Caki2 (cell line): ENCODE results near the gene GSTM2. TPM values are rescaled to one million over a fixed set of nuclear protein-coding genes. Genes with fewer than 3 reads are reported as not detected.
"Not testable (repeated sequence)": the region's sequence is repeated elsewhere in the genome, so short reads cannot be mapped to it uniquely, and the experiment has no call there.

ENCODE experiments used
- DNase-seq: peaks from one replicate; pipeline ENCODE4 v3.0.0-alpha.2; 2015; ENCODE audit warnings: low read depth
- in situ Hi-C: cut with HindIII; loops from 2 replicates; pipeline ENCODE4 v1.10.0; 2016; ENCODE audit warnings: low sequenced_read_pairs, low pct_unique_long_range_greater_than_20kb, mixed read lengths
- total RNA-seq: library from RNA; depleted of rRNA; stranded (reverse); fragments of >200 nt; shearing (Covaris generic); gene quantifications from 2 replicates; pipeline ENCODE4 v1.2.3, GENCODE V29; 2014; ENCODE audit warnings: low replicate concordance

The GSTM2 gene
- total RNA-seq, 1 experiment from 2014 or later = 0.61 TPM

DNA sequence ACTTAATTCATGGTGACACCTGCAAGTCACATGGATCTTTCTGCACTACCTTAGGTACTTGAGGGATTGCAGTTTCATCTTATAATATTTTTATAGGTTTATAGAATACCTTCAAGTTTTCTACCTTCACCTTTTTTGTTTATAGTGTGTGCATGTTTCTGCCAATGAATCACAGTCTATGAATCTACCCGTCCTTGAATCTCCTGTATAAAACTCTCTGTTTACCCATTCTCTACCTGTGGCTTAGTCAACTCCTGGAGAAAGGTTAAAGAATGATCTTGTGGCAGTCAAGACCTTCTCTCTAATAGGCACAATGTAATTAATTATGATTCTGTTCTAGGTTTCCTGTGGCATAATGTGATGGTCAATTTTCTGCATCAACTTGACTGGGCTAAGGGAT lies 3.2 kb upstream of the GSTM2 start:
- in situ Hi-C loops = no loop called here
- DNase-seq = no peak

DNA sequence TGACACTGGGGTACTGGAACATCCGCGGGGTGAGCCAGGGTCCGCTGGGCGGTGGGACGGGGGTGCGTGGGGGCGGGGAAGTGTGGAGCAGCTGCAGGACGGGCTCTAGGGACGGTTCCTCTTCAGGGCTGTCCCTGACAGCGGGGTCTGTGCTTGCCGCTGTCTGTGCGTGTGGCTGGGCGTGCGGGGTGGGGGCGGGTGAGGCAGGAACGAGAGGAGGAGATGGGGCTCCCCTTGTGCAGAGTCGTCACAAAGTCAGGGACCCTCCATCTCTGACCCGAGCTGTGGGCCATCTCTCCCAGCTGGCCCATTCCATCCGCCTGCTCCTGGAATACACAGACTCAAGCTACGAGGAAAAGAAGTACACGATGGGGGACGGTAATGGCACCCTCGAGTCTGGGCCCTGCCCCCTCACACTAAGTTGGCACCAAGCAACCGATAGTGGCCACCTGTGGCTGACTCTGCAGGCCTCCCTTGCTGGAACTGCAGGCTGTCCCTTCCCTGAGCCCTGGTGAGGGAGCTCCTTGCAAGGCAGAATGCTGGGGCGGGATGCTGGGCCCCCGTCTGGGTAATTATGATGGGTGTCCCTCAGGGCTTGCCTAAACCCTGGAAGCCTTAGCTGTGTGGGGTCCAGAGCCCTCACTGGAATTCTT lies 392 bp downstream of the GSTM2 start:
- in situ Hi-C loops = no loop called here
- no peak for DNase-seq

- no peak for DNase-seq
- in situ Hi-C loops = no loop called here
Measured at GRCh38 chr1:109669246-109669948, 1.5 kb downstream of the GSTM2 start.

DNA sequence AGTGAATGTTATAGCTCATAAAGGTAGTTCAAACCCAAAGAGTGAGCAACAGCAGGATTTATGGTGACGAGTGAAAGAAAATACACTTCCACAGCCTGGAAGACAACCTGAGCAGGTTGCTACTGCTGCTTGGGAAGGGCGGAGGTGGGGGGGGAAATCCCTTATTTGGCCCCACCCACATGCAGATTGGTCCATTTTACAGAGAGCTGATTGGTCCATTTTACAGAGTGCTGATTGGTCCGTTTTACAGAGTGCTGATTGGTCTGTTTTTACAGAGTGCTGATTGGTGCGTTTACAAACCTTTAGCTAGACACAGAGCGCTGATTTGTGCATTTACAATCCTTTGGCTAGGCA lies 2.1 kb downstream of the GSTM2 start:
- in situ Hi-C loops = not testable (repeated sequence)

GRCh38 chr1:109671067-109671466 lies 3.2 kb downstream of the GSTM2 start:
- no peak for DNase-seq

More for the DNA sequence above, 2.1 kb downstream of the GSTM2 start:
- not testable (repeated sequence) for DNase-seq

DNA sequence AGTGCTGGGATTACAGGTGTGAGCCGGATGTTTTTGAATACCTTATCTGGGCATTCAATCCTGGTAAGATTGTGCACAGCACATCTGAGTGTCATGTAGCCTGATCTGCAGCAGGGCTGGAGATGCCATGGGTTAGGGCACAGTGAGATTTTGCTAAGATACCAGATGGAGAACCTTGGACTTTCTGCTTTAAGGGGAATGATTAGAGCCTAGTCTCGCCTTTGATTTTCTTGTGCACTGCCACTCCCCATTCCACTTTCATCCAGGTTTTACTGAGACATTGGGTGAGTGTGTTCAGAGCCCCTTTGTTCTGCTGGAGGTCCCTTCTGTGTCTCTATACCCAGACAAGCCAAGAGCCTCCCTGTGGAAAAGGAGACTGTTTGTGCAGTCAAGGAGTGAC lies 6.0 kb downstream of the GSTM2 start:
- DNase-seq, in situ Hi-C loops: not testable (repeated sequence)

More at GRCh38 chr1:109671067-109671466, 3.2 kb downstream of the GSTM2 start:
- in situ Hi-C loops = no loop called here

DNA sequence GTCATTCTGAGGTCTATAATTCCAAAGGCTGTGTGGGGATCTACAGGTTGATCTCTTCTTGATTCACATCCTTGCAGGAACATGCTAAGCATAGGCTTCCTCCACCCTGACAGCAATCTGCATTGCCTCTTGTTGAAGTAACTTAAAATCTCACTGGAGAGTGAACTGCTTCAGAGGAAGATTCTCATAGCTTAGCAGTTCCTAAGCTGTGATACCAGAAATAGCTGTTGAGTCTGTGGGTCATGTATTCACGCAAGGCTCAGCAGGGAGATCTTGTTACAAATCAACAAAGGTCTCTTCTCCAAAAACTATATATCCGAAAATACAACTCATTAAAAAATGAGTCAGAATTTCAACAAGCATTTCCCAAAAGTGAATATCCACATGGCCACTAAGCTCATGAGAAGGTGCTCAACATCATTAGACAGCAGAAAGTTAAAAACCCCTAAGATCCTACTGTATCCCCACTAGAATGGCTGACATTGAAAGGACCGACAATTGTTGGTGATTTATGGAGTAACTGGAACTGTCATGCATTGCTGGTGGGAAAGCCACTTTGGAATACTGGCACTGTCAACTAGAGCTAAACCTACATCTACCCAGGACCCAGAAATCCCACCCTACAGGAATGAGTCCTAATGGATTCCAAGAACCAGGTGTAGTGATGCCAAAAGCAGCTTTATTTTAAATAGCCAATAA lies 9.0 kb downstream of the GSTM2 start:
- DNase-seq, in situ Hi-C loops: not testable (repeated sequence)

DNA sequence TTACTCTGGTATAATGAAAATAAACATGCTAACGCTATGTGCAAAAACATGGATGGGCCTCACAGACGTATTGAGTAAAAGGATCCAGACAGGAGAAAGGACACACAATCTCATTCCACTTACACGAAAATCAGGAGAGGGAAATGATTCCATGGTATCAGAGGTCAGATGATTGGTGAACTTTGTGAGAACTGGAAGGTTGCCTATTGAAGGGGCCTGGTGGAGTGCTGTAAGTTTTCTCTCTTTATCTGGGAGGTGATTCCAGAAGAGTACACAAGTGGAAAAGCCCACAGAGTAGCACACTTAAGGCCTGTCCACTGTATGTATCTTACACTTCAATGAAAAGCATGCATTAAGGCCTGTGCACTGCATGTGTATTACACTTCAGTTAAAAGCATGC lies 9.6 kb downstream of the GSTM2 start:
- in situ Hi-C loops = no loop called here
- no peak for DNase-seq

- in situ Hi-C loops, DNase-seq: not testable (repeated sequence)
Measured at GRCh38 chr1:109678637-109679036, 10.8 kb downstream of the GSTM2 start.

- in situ Hi-C loops, DNase-seq: not testable (repeated sequence)
Measured at GRCh38 chr1:109684777-109685176, 16.9 kb downstream of the GSTM2 start.

DNA sequence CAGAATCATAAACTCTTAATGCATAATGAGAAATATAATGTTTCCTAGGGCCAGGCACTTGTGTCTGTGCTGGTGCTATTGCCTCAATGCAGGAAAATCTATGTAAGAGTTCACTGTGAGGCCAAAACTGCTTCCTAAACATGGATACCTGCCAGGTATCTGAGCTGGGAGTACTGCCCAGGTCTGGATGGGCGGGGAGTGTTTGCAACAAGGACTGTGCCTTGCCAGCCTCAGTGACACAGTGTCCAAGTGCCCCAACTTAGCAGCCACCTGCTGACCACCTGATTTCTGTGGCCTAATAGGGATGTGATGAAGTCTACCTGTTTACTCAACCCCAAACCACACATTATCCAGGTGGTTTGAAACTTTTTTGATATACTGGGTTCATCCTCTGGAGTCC lies 17.5 kb downstream of the GSTM2 start:
- in situ Hi-C loops, DNase-seq: not testable (repeated sequence)

DNA sequence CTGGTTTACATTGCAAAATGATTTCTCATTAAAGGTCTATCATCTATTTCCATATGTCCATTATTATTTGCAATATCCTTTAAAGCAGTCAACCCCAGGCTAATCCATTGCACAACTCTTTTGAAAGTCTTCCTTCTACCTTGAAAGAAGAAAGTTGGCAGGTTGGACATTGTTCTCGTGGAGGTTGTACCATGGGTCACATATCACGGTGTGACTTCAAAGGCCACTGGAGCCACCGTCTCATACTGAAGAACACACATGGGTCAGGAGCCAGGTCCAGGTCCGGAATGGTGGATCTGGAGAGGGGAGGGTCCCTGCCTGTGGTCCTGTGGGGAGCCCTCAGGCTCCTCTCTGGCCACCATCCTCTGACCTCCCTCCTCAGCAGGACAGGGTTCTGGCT lies 18.0 kb downstream of the GSTM2 start:
- in situ Hi-C loops, DNase-seq: not testable (repeated sequence)

GRCh38 chr1:109687109-109687508 lies 19.3 kb downstream of the GSTM2 start:
- not testable (repeated sequence) for DNase-seq

DNA sequence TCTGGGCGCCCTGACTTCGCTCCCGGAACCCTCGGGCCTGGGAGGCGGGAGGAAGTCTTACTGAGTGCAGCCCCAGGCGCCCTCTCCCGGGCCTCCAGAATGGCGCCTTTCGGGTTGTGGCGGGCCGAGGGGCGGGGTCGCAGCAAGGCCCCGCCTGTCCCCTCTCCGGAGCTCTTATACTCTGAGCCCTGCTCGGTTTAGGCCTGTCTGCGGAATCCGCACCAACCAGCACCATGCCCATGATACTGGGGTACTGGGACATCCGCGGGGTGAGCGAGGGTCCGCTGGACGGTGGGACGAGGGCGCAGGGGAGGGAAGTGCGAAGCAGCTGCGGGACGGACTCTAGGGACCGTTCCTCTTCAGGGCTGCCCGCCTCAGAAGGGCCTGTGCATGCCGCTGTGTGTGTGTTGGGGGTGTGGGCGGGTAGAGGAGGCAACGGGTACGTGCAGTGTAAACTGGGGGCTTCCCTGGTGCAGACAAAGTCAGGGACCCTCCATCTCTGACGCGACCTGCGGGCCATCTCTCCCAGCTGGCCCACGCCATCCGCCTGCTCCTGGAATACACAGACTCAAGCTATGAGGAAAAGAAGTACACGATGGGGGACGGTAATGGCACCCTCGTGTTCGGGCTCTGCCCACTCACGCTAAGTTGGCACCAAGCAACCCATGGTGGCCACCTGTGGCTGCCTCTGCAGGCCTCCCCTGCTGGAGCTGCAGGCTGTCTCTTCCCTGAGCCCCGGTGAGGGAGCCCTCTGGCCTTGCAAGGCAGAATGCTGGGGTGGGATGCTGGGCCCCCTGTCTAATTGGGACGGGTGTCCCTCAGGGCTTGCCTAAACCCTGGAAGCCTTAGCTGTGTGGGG lies 20.0 kb downstream of the GSTM2 start, which contains the start of gene GSTM1:
GSTM1 (plus strand) TSS at position 177 of the 859 bp plus-strand sequence; CDS start at position 234, 57 bp downstream.
- in situ Hi-C loops = no loop called here
- DNase-seq = no peak

More at GRCh38 chr1:109687109-109687508, 19.3 kb downstream of the GSTM2 start:
- in situ Hi-C loops = not testable (repeated sequence)

DNA sequence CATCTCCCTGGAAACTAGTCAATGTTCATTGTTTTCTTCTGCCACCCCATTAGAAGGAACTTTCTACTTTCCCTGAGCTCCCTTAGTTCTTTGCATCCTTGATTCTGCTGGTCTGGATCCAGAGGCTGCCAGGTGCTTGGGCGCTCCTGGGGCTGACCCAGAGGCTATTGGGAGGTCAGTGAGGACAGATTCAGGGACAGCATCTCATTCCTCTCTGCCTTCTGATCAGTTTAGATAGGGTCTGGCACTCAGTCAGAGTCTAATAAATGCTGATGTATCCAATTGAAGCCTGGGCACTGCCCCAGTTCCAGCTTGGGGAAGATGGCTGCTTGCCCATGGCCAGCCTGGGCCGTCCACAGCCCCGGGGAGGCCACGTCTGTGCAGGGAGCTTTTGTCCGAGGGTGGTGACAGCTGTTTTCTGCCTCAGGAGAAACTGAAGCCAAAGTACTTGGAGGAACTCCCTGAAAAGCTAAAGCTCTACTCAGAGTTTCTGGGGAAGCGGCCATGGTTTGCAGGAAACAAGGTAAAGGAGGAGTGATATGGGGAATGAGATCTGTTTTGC lies 22.1 kb downstream of the GSTM2 start:
- no peak for DNase-seq
- in situ Hi-C loops = no loop called here

DNA sequence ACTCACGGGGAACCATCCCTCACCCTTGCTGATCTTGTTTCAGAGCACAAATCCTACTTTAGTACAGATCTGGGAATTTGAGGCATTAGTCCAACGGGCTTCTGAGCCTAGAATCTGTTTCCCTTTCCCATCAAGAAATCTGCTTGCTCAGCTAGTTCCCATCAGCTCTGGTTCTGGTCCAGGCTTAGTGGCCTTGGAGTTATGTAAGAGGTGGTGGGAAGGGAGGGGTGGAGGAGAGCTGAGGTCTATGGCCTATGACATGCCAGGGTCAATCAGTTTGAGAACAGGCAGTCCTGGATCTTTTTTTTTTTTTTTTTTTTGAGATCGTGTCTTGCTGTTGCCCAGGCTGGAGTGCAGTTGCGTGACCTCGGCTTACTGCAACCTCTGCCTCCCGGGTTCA lies 23.9 kb downstream of the GSTM2 start:
- DNase-seq = no peak
- in situ Hi-C loops = no loop called here

- in situ Hi-C loops, DNase-seq: not testable (repeated sequence)
Measured at GRCh38 chr1:109694400-109694799, 26.5 kb downstream of the GSTM2 start.

DNA sequence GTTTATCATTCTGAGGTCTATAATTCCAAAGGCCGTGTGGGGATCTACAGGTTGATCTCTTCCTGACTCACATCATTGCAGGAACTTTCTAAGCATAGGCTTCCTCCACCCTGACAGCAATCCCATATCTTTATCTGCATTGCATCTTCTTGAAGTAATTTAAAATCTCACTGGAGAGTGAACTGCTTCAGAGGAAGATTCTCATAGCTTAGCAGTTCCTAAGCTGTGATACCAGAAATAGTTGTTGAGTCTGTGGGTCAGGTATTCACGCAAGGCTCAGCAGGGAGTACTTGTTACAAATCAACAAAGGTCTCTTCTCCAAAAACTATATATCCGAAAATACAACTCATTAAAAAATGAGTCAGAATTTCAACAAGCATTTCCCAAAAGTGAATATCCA lies 27.3 kb downstream of the GSTM2 start:
- in situ Hi-C loops, DNase-seq: not testable (repeated sequence)
